ENCODE measurements around the gene ST3GAL4. TPM values are rescaled to one million over a fixed set of nuclear protein-coding genes. Genes with fewer than 3 reads are reported as not detected.

The ST3GAL4 gene
- total and polyA plus RNA-seq, 9 of the 15 experiments (the other 6 are each of a cell fraction or from before 2014, with no cell fraction given) = 0.27 to 22.9 (median 10.5) TPM

GRCh38 chr11:126408496-126408895 is 53.0 kb downstream of the ST3GAL4 start:
- ATAC-seq (no peak), DNase-seq (ENCODE audit: extremely low read depth in 1 of 4, low spot score in 3 of 4) (no peak), FAIRE-seq (no peak)
- POLR2A ChIA-PET = no interaction called here
- Histone ChIP-seq H4K20me1 (replicated peaks; ENCODE audit: control insufficient read depth, insufficient read depth, low read length) (peaks cover 27% of the 10 kb centered on the region), H3K79me2 (ENCODE audit: control insufficient read depth, insufficient read depth, low read length) (no peaks in the 10 kb centered on the region), H3K36me3 (ENCODE audit: control insufficient read depth, insufficient read depth, low read length) (peaks cover 5% of the 10 kb centered on the region; the same call in 2 of the 3 replicates), H3K9me3 (replicated peaks; ENCODE audit: control insufficient read depth, insufficient read depth, low read depth, low read length) (no peaks in the 10 kb centered on the region), H3K27me3 (ENCODE audit: control insufficient read depth in 2 of 2, insufficient read depth in 2 of 2, low read length in 2 of 2) (no peaks in the 10 kb centered on the region), H3K9ac (ENCODE audit: insufficient read depth in 1 of 2, low read depth in 2 of 2, low read length in 2 of 2) (no peak overlapping the region), H3K9me1 (ENCODE audit: control insufficient read depth, insufficient read depth, low read length) (peaks cover 2% of the 10 kb centered on the region), H3K4me3 (no peak overlapping the region), H3K4me2 (ENCODE audit: insufficient read depth, low read length) (no peak overlapping the region), H2AFZ (ENCODE audit: low read depth, low read length) (no peak overlapping the region), H3K4me1 (replicated peaks in 1 of 2; ENCODE audit: control insufficient read depth in 2 of 2, insufficient read depth in 2 of 2, low read length in 2 of 2) (no peaks in the 10 kb centered on the region), H3K27ac (ENCODE audit: extremely low read depth, low read depth, low read length) (no peak overlapping the region)
- in situ Hi-C loops (cut with MboI) (loop anchor here (25.0 kb wide), 1 partner anchor 96 kb away; the partner anchor contains the start of gene DCPS), intact Hi-C loops (cut with micrococcal nuclease) (no loop called here)
- WGBS (ENCODE audit: insufficient coverage, low coverage, missing lambda C conversion rate) = 74% methylated on average over 9 of the region's 12 CpGs
- CTCF ChIA-PET (ENCODE audit: low intra/inter-chr PET ratio) = no interaction called here
- no TSS peak for BruUV-seq (replicated peaks)
- no peak for TF ChIP-seq PTRF (tag; IDR thresholded peaks at IDR 0.05)
- no peak for TF ChIP-seq ZNF224 (CRISPR knock-in tag; IDR thresholded peaks at IDR 0.05)
- no peak for TF ChIP-seq NR2C2 (CRISPR knock-in tag; IDR thresholded peaks at IDR 0.05)
- TF ChIP-seq NR2C2 (tag; IDR thresholded peaks at IDR 0.05) = no peak
- no peak for TF ChIP-seq FOXP1 (CRISPR knock-in tag; IDR thresholded peaks at IDR 0.05)
- no peak for TF ChIP-seq POU5F1 (IDR thresholded peaks at IDR 0.05; ENCODE audit: borderline replicate concordance, low read depth, low read length, partially characterized antibody)
- TF ChIP-seq RBM39 (optimal IDR thresholded peaks at IDR 0.05; ENCODE audit: low read depth, low read length) = no peak
- TF ChIP-seq MTA3 (IDR thresholded peaks at IDR 0.05; ENCODE audit: borderline replicate concordance) = no peak
- TF ChIP-seq HINFP (tag; conservative IDR thresholded peaks at IDR 0.05; ENCODE audit: low read depth) = no peak
- no peak for TF ChIP-seq ZNF830 (CRISPR knock-in tag; IDR thresholded peaks at IDR 0.05)
- no peak for TF ChIP-seq ZKSCAN1 (IDR thresholded peaks at IDR 0.05; ENCODE audit: low read depth, low read length)
- no peak for TF ChIP-seq ZNF699 (CRISPR knock-in tag; IDR thresholded peaks at IDR 0.05; ENCODE audit: insufficient replicate concordance)
- no peak for TF ChIP-seq ASH1L (IDR thresholded peaks at IDR 0.05; ENCODE audit: borderline replicate concordance, low read depth, partially characterized antibody)
- TF ChIP-seq MCM3 (IDR thresholded peaks at IDR 0.05) = no peak
- no peak for TF ChIP-seq HOXB6 (CRISPR knock-in tag; IDR thresholded peaks at IDR 0.05; ENCODE audit: borderline replicate concordance)

Data from K562 (cell line).